CD14-positive monocyte (primary cell): ENCODE measurements around the gene BACH1. TPM values are rescaled to one million over a fixed set of nuclear protein-coding genes. Genes with fewer than 3 reads are reported as not detected.

Experiments
- DNase-seq, 3 donors: peaks; one replicate each; pipeline ENCODE4 v3.0.0-alpha.2; 2011 to 2022
- H2AFZ ChIP-seq: 2 replicates; pipeline ENCODE4 v1.6.0; 2012; ENCODE audit warnings: mild to moderate bottlenecking, low read depth, low read length, inconsistent platforms; ENCODE audit not compliant: insufficient read depth, poor library complexity, severe bottlenecking
- H3K27ac ChIP-seq, 2 donors: 1 replicate in 1 of 2; 2 replicates in 1 of 2; pipeline ENCODE4 v1.5.1; 2012 to 2013; ENCODE audit warnings: low read length in 2 of 2, control low read depth in 1 of 2, inconsistent platforms in 1 of 2, low read depth in 1 of 2, mild to moderate bottlenecking in 1 of 2
- H3K27me3 ChIP-seq, 2 donors: one replicate each; pipeline versions ENCODE4 v1.6.0 to v1.6.1; 2011 to 2013; ENCODE audit warnings: low read length in 2 of 2; ENCODE audit not compliant: control insufficient read depth in 2 of 2, insufficient read depth in 2 of 2
- H3K36me3 ChIP-seq, 2 donors: replicated peaks in 1 of 2; 1 replicate in 1 of 2; 2 replicates in 1 of 2; pipeline versions ENCODE4 v1.5.1 to v1.6.1; 2012 to 2013; ENCODE audit warnings: low read length in 2 of 2, control low read depth in 1 of 2, inconsistent platforms in 1 of 2, mild to moderate bottlenecking in 1 of 2; ENCODE audit not compliant: insufficient read depth in 2 of 2, control insufficient read depth in 1 of 2
- H3K4me1 ChIP-seq, 2 donors: 1 replicate in 1 of 2; 2 replicates in 1 of 2; pipeline versions ENCODE4 v1.5.1 to v1.6.1; 2012 to 2013; ENCODE audit warnings: low read length in 2 of 2, control low read depth in 1 of 2, inconsistent platforms in 1 of 2, mild to moderate bottlenecking in 1 of 2, moderate library complexity in 1 of 2; ENCODE audit not compliant: insufficient read depth in 2 of 2, control insufficient read depth in 1 of 2
- H3K4me2 ChIP-seq: replicated peaks from 2 replicates; pipeline ENCODE3; 2012; ENCODE audit warnings: low read length, moderate library complexity, mild to moderate bottlenecking; ENCODE audit not compliant: poor library complexity, severe bottlenecking; ENCODE audit errors: extremely low read depth
- H3K4me3 ChIP-seq, 3 experiments: fragments of 200-600 bp in 1 of 3; sonication (generic) in 1 of 3; replicated peaks in 1 of 3; 1 replicate in 2 of 3; 2 replicates in 1 of 3; pipeline ENCODE4 v1.5.1; 2011 to 2013; ENCODE audit warnings: low read length in 3 of 3, mild to moderate bottlenecking in 3 of 3, control low read depth in 2 of 3, low read depth in 2 of 3, inconsistent platforms in 1 of 3, moderate library complexity in 1 of 3
- H3K79me2 ChIP-seq: 2 replicates; pipeline ENCODE4 v1.6.0; 2012; ENCODE audit warnings: mild to moderate bottlenecking, control low read depth, inconsistent platforms, low read length, moderate library complexity; ENCODE audit not compliant: insufficient read depth
- H3K9ac ChIP-seq: 2 replicates; pipeline ENCODE4 v1.6.0; 2017; ENCODE audit warnings: low read length, mild to moderate bottlenecking; ENCODE audit not compliant: insufficient read depth, poor library complexity, severe bottlenecking
- H3K9me3 ChIP-seq, 2 donors: replicated peaks in 1 of 2; 1 replicate in 1 of 2; 2 replicates in 1 of 2; pipeline versions ENCODE4 v1.5.1 to v1.6.1; 2012 to 2013; ENCODE audit warnings: low read length in 2 of 2, control low read depth in 1 of 2; ENCODE audit not compliant: control insufficient read depth in 1 of 2, insufficient read depth in 1 of 2
- H4K20me1 ChIP-seq: 2 replicates; pipeline ENCODE4 v1.6.0; 2012; ENCODE audit warnings: mild to moderate bottlenecking, low read length, control low read depth, moderate library complexity; ENCODE audit not compliant: insufficient read depth
- H3K27ac Mint-ChIP-seq, 7 donors: one replicate each; pipeline ENCODE4 v1.8.0; 2020; ENCODE audit warnings: mild to moderate bottlenecking in 7 of 7, mixed read lengths in 7 of 7, moderate library complexity in 6 of 7, inconsistent platforms in 2 of 7
- H3K27me3 Mint-ChIP-seq, 3 donors: one replicate each; pipeline ENCODE4 v1.8.0; 2021 to 2022; ENCODE audit warnings: low read depth in 3 of 3, mild to moderate bottlenecking in 3 of 3, mixed read lengths in 3 of 3, moderate library complexity in 3 of 3, inconsistent platforms in 1 of 3
- H3K36me3 Mint-ChIP-seq, 2 donors: one replicate each; pipeline ENCODE4 v1.8.0; 2020; ENCODE audit warnings: mixed read lengths in 2 of 2, inconsistent platforms in 1 of 2, mild to moderate bottlenecking in 1 of 2
- H3K4me1 Mint-ChIP-seq: one replicate; pipeline ENCODE4 v1.8.0; 2020; ENCODE audit warnings: mild to moderate bottlenecking, mixed read lengths
- H3K4me3 Mint-ChIP-seq, 2 donors: one replicate each; pipeline ENCODE4 v1.8.0; 2020; ENCODE audit warnings: mild to moderate bottlenecking in 2 of 2, mixed read lengths in 2 of 2, moderate library complexity in 1 of 2
- H3K9me3 Mint-ChIP-seq, 7 donors: one replicate each; pipeline ENCODE4 v1.8.0; 2020 to 2022; ENCODE audit warnings: mixed read lengths in 7 of 7, mild to moderate bottlenecking in 6 of 7, moderate library complexity in 6 of 7, inconsistent platforms in 2 of 7
- CTCF ChIP-seq: fragments of 200-600 bp; IDR thresholded peaks from one replicate; pipeline ENCODE4 v1.8.0; 2022; ENCODE audit warnings: antibody characterized with exemption, mild to moderate bottlenecking
- WGBS: methylation state at CpG from one replicate; pipeline ENCODE4 v1.1.5; 2013; ENCODE audit warnings: missing lambda C conversion rate; ENCODE audit not compliant: insufficient coverage; 5-methylcytosine and 5-hydroxymethylcytosine counted together
- intact Hi-C, 2 donors: fragments of 100-400 bp; cut with micrococcal nuclease; formaldehyde crosslinking; loops; one replicate each; pipeline versions ENCODE4 v1.15.0 to v1.15.1; 2023
- polyA plus RNA-seq, 3 donors: library from polyadenylated mRNA; depleted of rRNA in 1 of 3; unstranded in 2 of 3; stranded (reverse) in 1 of 3; fragments of 300-500 nt in 2 of 3; fragments of >200 nt in 1 of 3; fragmentation: Illumina TruSeq in 2 of 3; gene quantifications; 1 replicate in 2 of 3; 2 replicates in 1 of 3; pipeline ENCODE4 v1.2.3, GENCODE V29; 2012 to 2021

The BACH1 gene
- polyA plus RNA-seq, 3 donors, result 69.2 to 199 (median 148) TPM

- H3K79me2 ChIP-seq, result no peaks in the 10 kb centered on the region
- H3K4me1 Mint-ChIP-seq, result peaks cover 4% of the 10 kb centered on the region
- no peak overlapping the region for H3K4me2 ChIP-seq
- peaks cover 2 to 10% (median 5%) of the 10 kb centered on the region in 7 donors for H3K9me3 Mint-ChIP-seq
- no peak overlapping the region for H3K9ac ChIP-seq
- peaks cover 0 to 6% of the 10 kb centered on the region in 2 donors for H3K9me3 ChIP-seq
- no peak for DNase-seq
- peaks cover 9% of the 10 kb centered on the region for H4K20me1 ChIP-seq
- no CpG with 5 or more reads among the region's 2 CpGs for WGBS
- no peak for TF ChIP-seq CTCF
- intact Hi-C loops, result loop anchor here in 1 of 2 donors (5.0 kb wide), 1 partner anchor 295 kb away; the partner anchor contains the start of gene CCT8
- H3K4me3 Mint-ChIP-seq, result no peak overlapping the region
- H3K27ac ChIP-seq, result no peak overlapping the region
- H3K4me1 ChIP-seq, result no peaks in the 10 kb centered on the region
- H3K27me3 Mint-ChIP-seq, result no peaks in the 10 kb centered on the region
- H3K27ac Mint-ChIP-seq, result no peak overlapping the region
- H3K36me3 ChIP-seq, result peaks cover 28 to 85% of the 10 kb centered on the region in 2 donors
- no peaks in the 10 kb centered on the region for H3K27me3 ChIP-seq
- H3K4me3 ChIP-seq, result no peak overlapping the region
- H3K36me3 Mint-ChIP-seq, result peaks cover 66 to 77% of the 10 kb centered on the region in 2 donors
- no peak overlapping the region for H2AFZ ChIP-seq
Observed at GRCh38 chr21:29367335-29367734, 68.6 kb downstream of the BACH1 start.

- no peak overlapping the region for H3K27ac ChIP-seq
- H3K9me3 ChIP-seq, result peaks cover 0 to 6% of the 10 kb centered on the region in 2 donors
- H3K9me3 Mint-ChIP-seq, result peaks cover 2 to 11% (median 7%) of the 10 kb centered on the region in 7 donors
- 100% methylated on average over 2 of the region's 3 CpGs for WGBS
- no peak overlapping the region for H3K4me3 Mint-ChIP-seq
- H3K27ac Mint-ChIP-seq, result no peak overlapping the region
- H3K27me3 ChIP-seq, result no peaks in the 10 kb centered on the region
- no peaks in the 10 kb centered on the region for H3K27me3 Mint-ChIP-seq
- no peak overlapping the region for H2AFZ ChIP-seq
- no peak for DNase-seq
- peaks cover 6% of the 10 kb centered on the region for H3K4me1 Mint-ChIP-seq
- no peaks in the 10 kb centered on the region for H3K79me2 ChIP-seq
- no peak overlapping the region for H3K9ac ChIP-seq
- peaks cover 9% of the 10 kb centered on the region for H4K20me1 ChIP-seq
- peaks cover 24 to 82% of the 10 kb centered on the region in 2 donors for H3K36me3 ChIP-seq
- no peaks in the 10 kb centered on the region for H3K4me1 ChIP-seq
- intact Hi-C loops, result loop anchor here in 1 of 2 donors (5.0 kb wide), 1 partner anchor 297 kb away; the partner anchor contains the start of gene CCT8
- H3K4me3 ChIP-seq, result no peak overlapping the region
- no peak overlapping the region for H3K4me2 ChIP-seq
- H3K36me3 Mint-ChIP-seq, result peaks cover 66 to 77% of the 10 kb centered on the region in 2 donors
- no peak for TF ChIP-seq CTCF
Observed at GRCh38 chr21:29368906-29369305, 70.2 kb downstream of the BACH1 start.
